ENCODE results near the gene IGFBP7. TPM values are rescaled to one million over a fixed set of nuclear protein-coding genes. Genes with fewer than 3 reads are reported as not detected.

IGFBP7 gene
- total and polyA plus RNA-seq, 10 of the 15 experiments (the other 5 are each of a cell fraction or from before 2014, with no cell fraction given): 0.69 to 1.9 (median 1.4) TPM; not detected in 5

- H3K79me2 ChIP-seq (ENCODE audit: control insufficient read depth, insufficient read depth, low read length): no peaks in the 10 kb centered on the region
- no peaks in the 10 kb centered on the region for H3K9me3 ChIP-seq (replicated peaks; ENCODE audit: control insufficient read depth, insufficient read depth, low read length)
- ChIA-PET RAD21 (ENCODE audit: unreplicated experiment) (interaction anchor here (1.6 kb wide), 1 partner anchor 125 kb away, joined by 4 read pairs; no protein-coding TSS in a partner anchor), CTCF (interaction anchor here (0.9 to 1.8 kb wide), 6 partner anchors 9 to 321 kb away, joined by 3 to 5 read pairs (median 3); no protein-coding TSS in a partner anchor), SMC1A (ENCODE audit: uncharacterized antibody, unreplicated experiment) (no interaction called here), POLR2A (no interaction called here)
- ATAC-seq: peak; percentile 83
- in situ Hi-C loops (cut with MboI): no loop called here
- TF ChIP-seq RAD21 (IDR thresholded peaks at IDR 0.05; ENCODE audit: insufficient read depth, low read depth, low read length) (peak; percentile 59), SMC3 (IDR thresholded peaks at IDR 0.05; ENCODE audit: borderline replicate concordance, low read length) (0 out of 2 replicates have a peak, but pooled peaks have one; percentile 24), CTCF (IDR thresholded peaks at IDR 0.05 in 2 of 3, conservative IDR thresholded peaks at IDR 0.05 in 1 of 3; ENCODE audit: control insufficient read depth in 2 of 3, extremely low read depth in 1 of 3, insufficient read depth in 1 of 3, low read depth in 3 of 3, low read length in 3 of 3) (peak; percentile 51 to 73 (median 72)), PKNOX1 (IDR thresholded peaks at IDR 0.05) (no peak)
- DNase-seq (ENCODE audit: low read depth, low spot score): no peak
- no peak overlapping the region for H3K4me2 ChIP-seq (ENCODE audit: control insufficient read depth, insufficient read depth)
- no TSS peak for BruUV-seq (replicated peaks)
- no peaks in the 10 kb centered on the region for H3K4me1 ChIP-seq (ENCODE audit: control insufficient read depth, insufficient read depth, low read length)
- FAIRE-seq: no peak
- H3K9ac ChIP-seq (ENCODE audit: control insufficient read depth, insufficient read depth, low read length): no peak overlapping the region
- H4K20me1 ChIP-seq (ENCODE audit: control insufficient read depth, insufficient read depth): no peaks in the 10 kb centered on the region
- no peaks in the 10 kb centered on the region for H3K36me3 ChIP-seq (ENCODE audit: control insufficient read depth in 2 of 2, insufficient read depth in 2 of 2, low read length in 1 of 2)
- H3K4me3 ChIP-seq: no peak overlapping the region
- no peak overlapping the region for H2AFZ ChIP-seq (ENCODE audit: control insufficient read depth, low read depth, low read length)
- intact Hi-C loops (cut with micrococcal nuclease; ENCODE audit: unreplicated experiment): no loop called here
- H3K27me3 ChIP-seq (replicated peaks in 1 of 2; ENCODE audit: control insufficient read depth in 2 of 2, insufficient read depth in 2 of 2, low read length in 1 of 2): no peaks in the 10 kb centered on the region
- 45% methylated on average over 15 of the region's 15 CpGs for WGBS (ENCODE audit: insufficient coverage, insufficient replicate concordance, low lambda C conversion rate, missing lambda C conversion rate)
- no peak overlapping the region for H3K27ac ChIP-seq (ENCODE audit: control insufficient read depth, insufficient read depth)
Observed at GRCh38 chr4:57037982-57038604, 72.1 kb downstream of the IGFBP7 start.

Measured in GM12878 (cell line).